RCC 7860 (cell line): Measurements from ENCODE around the gene AGXT.
A peak's percentile ranks its signal among the peaks of the same experiment; 100 is the strongest.

Experiments used
- DNase-seq: peaks from one replicate; pipeline ENCODE4 v3.0.0-alpha.2; 2015; ENCODE audit warnings: low spot score
- FAIRE-seq: peaks from 2 replicates; lab custom pipeline; 2012; peaks lifted over from hg19 to GRCh38; lab: Jason Lieb, UNC

AGXT gene

GRCh38 chr2:240912878-240913809 lies 44.5 kb downstream of the AGXT start:
- no peak for FAIRE-seq
- no peak for DNase-seq

GRCh38 chr2:240913810-240914644 lies 45.4 kb downstream of the AGXT start:
- DNase-seq (no peak), FAIRE-seq (no peak)

- FAIRE-seq: no peak
- DNase-seq: no peak
Measured at GRCh38 chr2:240914645-240915525, 46.3 kb downstream of the AGXT start.

- DNase-seq (no peak), FAIRE-seq (no peak)
Measured at GRCh38 chr2:240915526-240916341, 47.1 kb downstream of the AGXT start.

DNA sequence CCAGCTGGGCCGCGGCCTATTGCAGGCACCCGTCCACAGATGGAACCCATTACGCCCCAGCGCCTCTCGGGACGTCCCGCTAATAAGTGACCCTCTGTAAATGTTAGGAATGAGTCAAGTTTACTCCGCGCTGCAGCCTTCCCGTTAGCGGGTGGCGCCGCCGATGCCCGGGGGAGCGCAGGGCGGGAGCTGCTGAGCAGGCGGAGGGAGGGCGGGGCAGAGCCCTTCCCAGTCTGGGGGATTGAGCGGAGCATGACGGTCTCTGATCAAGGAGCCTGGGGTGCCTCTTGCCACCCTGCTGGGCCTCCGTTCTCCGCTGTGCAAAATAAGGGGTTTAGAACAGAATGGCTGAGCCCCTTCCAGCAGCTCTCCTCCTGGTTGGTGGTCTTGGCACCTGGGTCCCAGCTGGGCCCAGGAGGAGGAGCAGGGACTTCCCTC lies 48.0 kb downstream of the AGXT start:
- FAIRE-seq (no peak), DNase-seq (no peak)

- FAIRE-seq: no peak
- DNase-seq: no peak
Measured at GRCh38 chr2:240917009-240917683, 48.5 kb downstream of the AGXT start.

DNA sequence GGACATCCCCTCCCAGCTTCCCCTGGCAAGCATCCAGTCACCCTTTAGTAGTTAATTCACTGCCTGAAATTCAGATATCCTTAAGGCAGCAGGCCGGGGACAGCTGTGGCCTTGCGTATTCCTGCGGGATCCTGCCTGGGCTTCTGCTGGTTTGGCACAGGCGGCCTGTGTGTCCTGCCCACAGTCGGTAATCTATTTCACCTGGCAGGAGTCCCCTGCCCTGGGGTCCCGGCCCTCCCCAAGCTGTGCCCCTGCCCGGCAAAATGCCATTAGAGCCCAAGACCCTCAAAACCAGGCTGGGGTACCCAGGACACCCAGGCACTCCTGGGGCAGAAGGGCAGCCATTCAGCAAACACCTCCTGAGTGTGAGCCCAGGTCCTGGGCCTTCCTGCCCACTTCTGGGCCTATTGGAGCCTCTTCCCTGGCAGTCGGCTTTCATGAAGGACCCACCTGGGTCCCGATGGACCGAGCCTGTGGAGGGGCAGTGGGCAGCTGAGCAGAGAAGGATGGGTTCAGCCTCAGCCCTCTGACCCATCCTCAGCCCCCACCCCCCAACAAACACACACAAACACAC lies 49.1 kb downstream of the AGXT start:
- no peak for DNase-seq
- FAIRE-seq: no peak

DNA sequence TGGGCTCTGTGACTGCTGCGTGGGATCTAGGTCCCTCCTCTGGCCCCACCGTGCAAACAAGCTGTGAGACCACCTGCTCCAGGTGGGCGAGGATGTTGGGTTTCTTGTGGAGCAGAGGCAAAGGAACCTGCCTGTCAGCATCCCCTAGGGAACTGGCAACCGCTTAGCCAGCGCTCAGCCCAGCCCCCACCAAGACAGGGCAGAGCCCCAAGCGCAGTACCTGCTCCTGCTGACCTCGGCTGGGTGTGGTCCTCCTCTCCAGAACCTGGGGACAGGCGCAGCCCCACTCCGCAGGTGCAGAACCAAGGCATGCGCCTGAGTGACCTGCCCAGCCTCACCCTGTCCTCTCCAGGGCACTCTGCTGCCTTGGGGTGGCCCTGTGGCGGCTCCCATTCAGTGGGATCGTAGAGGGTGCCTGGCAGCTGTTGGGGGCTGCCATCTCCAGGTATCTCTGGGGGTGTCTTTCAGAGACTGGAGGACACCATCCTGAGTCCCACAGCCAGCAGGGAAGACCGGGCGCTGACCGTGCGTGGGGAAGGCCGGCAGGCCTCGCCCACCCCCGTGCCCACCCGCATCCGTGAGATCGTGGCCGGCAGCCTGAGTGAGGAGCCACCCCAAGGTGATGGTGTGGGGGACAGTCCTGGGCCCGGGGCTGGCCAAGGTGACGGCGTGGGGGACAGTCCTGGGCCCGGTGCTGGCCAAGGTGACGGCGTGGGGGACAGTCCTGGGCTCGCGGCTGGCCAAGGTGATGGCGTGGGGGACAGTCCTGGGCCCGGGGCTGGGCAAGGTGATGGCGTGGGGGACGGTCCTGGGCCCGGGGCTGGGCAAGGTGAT lies 49.9 kb downstream of the AGXT start:
- DNase-seq: no peak
- FAIRE-seq: no peak

DNA sequence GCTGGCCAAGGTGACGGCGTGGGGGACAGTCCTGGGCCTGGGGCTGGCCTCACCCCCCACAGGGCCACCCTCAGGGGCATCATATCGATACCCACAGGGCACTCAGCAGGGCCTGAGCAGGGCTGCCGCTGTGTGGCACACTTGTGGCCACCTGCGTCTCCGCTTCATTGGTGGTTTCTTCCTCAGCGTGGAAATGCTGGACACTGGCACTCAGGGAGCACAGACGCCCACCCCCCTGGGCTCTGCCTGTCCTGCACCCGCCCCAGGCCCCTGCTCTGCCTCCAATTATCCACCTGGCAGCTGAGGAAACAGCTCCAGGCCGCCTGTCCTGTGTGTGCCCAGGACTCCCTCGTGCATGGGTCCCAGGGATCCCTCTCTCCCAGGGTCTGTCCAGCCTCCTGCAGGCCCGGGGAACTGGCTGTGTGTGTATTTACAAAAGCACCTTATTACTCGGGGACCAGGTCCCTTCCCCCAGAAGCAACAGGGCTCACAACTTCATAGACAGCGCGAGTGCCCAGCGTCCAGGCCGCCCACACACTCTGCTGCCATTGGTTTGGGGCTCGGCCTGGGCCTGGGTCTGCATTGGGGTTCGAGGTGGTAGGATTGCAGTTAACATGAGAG lies 50.6 kb downstream of the AGXT start:
- DNase-seq: no peak
- FAIRE-seq: no peak

- no peak for DNase-seq
- FAIRE-seq: no peak
Measured at GRCh38 chr2:240919786-240920782, 51.5 kb downstream of the AGXT start.

GRCh38 chr2:240920783-240921231 lies 52.2 kb downstream of the AGXT start:
- no peak for DNase-seq
- no peak for FAIRE-seq

DNA sequence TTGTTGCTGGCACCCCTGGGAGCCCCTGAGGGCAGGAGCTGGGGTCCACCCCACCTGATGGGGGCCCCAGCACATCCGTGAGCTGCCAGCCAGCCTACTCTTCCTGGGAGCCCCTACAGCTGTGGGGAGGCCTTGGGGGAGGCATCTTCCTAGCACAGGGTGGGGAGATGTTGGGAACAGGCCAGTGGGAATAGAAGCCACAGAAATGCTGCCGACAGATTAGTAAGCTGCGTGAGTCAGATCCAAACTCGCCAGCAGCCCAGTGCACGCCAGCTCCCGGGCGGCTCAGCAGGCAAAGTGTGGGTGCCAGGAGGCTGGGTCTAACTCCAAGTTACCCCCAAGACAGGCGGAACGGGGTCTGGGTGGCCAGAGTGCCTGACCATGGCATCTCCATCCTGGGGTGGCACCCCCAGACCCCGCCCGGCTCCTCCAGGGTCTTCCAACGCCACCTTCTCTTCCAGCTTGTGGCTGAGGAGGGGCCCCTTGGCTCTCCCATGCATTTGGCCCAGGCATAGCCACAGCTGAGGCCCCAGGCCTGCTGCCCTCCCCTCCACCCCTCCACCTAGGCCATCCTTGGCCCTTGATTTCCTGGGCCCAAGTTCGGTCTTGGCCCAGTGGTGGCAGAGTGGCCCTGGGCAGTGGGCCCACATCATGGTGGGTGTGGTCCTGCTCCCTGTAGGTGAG lies 52.8 kb downstream of the AGXT start:
- DNase-seq: peak; percentile 59
- FAIRE-seq: peak; percentile 38

DNA sequence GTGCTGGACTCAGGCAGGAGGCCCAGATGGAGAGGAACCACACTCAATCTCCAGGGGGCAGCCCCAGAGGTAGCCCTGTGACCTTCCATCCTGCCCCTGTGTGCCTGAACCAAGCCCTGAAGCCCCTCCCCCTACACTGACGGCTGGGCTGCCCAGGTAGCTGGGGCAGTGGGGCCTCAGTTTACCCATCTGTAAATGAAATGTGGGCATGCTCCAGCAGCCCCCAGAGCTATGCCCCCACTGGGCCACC lies 53.3 kb downstream of the AGXT start:
- DNase-seq (no peak), FAIRE-seq (no peak)

- FAIRE-seq (no peak), DNase-seq (no peak)
Measured at GRCh38 chr2:240922245-240922981, 53.8 kb downstream of the AGXT start.

DNA sequence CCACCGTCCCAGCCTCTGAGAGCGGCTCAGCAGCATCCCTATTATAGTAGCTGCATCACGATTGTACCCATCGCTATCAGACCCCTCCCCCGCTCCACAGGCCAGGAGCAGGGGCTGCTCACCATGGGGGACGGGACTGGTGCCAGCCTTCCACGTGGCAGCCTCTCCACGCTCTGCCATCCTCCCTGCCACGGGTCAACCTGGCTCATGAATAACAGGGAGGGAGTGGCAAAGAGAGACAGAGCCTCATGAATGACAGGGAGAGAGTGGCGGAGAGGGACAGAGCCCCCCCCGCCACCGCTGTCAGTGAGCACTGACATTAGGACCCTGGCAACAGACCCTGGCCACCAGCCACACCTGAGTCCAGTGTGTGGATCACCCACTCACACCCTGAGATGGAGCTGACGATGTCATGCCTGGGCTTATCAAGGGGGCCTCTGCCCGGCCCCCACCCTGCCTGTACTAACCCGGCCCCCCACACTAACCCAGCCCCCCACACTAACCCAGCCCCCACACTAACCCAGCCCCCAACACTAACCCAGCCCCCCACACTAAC lies 54.4 kb downstream of the AGXT start:
- DNase-seq (no peak), FAIRE-seq (no peak)
